Common myeloid progenitor, CD34-positive (primary cell): ENCODE data around the gene TGM3. TPM values are rescaled to one million over a fixed set of nuclear protein-coding genes. Genes with fewer than 3 reads are reported as not detected.
A peak's percentile ranks its signal among the peaks of the same experiment; 100 is the strongest.

ENCODE experiments used
- CTCF ChIA-PET: fragments of 350-600 bp; sonication (Branson Sonifier 250); formaldehyde crosslinking; loops from one replicate; lab custom pipeline; 2021; ENCODE audit warnings: antibody characterized with exemption; lab: Charles Lee
- POLR2A ChIA-PET: fragments of 350-600 bp; sonication (Branson Sonifier 250); formaldehyde crosslinking; loops from one replicate; lab custom pipeline; 2021; ENCODE audit warnings: antibody characterized with exemption; lab: Charles Lee
- DNase-seq, 3 donors: peaks; one replicate each; pipeline versions ENCODE4 v3.0.0 to v3.0.0-alpha.2; 2013
- H3K27ac ChIP-seq, 2 experiments: 1 replicate in 1 of 2; 2 replicates in 1 of 2; pipeline ENCODE4 v1.7.0; 2013; ENCODE audit warnings: inconsistent platforms in 2 of 2, low read length in 2 of 2, mild to moderate bottlenecking in 2 of 2, low read depth in 1 of 2, moderate library complexity in 1 of 2; ENCODE audit not compliant: severe bottlenecking in 2 of 2, insufficient read depth in 1 of 2, poor library complexity in 1 of 2
- H3K27me3 ChIP-seq, 5 experiments: replicated peaks in 2 of 5; 1 replicate in 3 of 5; 2 replicates in 2 of 5; pipeline versions ENCODE4 v1.6.1 to v1.7.0; 2013; ENCODE audit warnings: low read length in 4 of 5, mild to moderate bottlenecking in 2 of 5, moderate library complexity in 2 of 5, inconsistent platforms in 1 of 5; ENCODE audit not compliant: insufficient read depth in 5 of 5, control insufficient read depth in 4 of 5
- H3K36me3 ChIP-seq, 4 experiments: 1 replicate in 2 of 4; 2 replicates in 2 of 4; pipeline versions ENCODE4 v1.6.1 to v1.7.0; 2013; ENCODE audit warnings: low read length in 3 of 4, control low read depth in 1 of 4, mild to moderate bottlenecking in 1 of 4; ENCODE audit not compliant: control insufficient read depth in 4 of 4, insufficient read depth in 4 of 4
- H3K4me1 ChIP-seq, 4 experiments: 1 replicate in 3 of 4; 2 replicates in 1 of 4; pipeline versions ENCODE4 v1.6.1 to v1.7.1; 2013; ENCODE audit warnings: low read length in 3 of 4, mild to moderate bottlenecking in 3 of 4, control low read depth in 1 of 4, inconsistent platforms in 1 of 4, moderate library complexity in 1 of 4; ENCODE audit not compliant: control insufficient read depth in 4 of 4, insufficient read depth in 4 of 4; ENCODE audit errors: control extremely low read depth in 1 of 4
- H3K4me3 ChIP-seq, 7 experiments: 1 replicate in 4 of 7; 2 replicates in 3 of 7; pipeline versions ENCODE4 v1.5.1 to v1.7.0; 2013; ENCODE audit warnings: mild to moderate bottlenecking in 7 of 7, low read length in 6 of 7, moderate library complexity in 6 of 7, inconsistent platforms in 2 of 7, low read depth in 2 of 7, control low read depth in 1 of 7; ENCODE audit not compliant: insufficient read depth in 4 of 7, control insufficient read depth in 1 of 7; ENCODE audit errors: extremely low read depth in 1 of 7
- H3K9me3 ChIP-seq, 5 experiments: 1 replicate in 4 of 5; 2 replicates in 1 of 5; pipeline versions ENCODE4 v1.6.1 to v1.7.1; 2013; ENCODE audit warnings: low read length in 4 of 5, mild to moderate bottlenecking in 2 of 5, inconsistent platforms in 1 of 5, low read depth in 1 of 5, moderate library complexity in 1 of 5; ENCODE audit not compliant: control insufficient read depth in 4 of 5, insufficient read depth in 2 of 5; ENCODE audit errors: control extremely low read depth in 1 of 5
- WGBS: methylation state at CpG from one replicate; pipeline ENCODE4 v1.1.5; 2013; ENCODE audit not compliant: insufficient coverage; 5-methylcytosine and 5-hydroxymethylcytosine counted together
- polyA plus RNA-seq: library from polyadenylated mRNA; unstranded; fragments of 120-200 nt; gene quantifications from one replicate; pipeline ENCODE4 v1.2.1, GENCODE V29; 2013

TGM3 gene
- not detected for polyA plus RNA-seq

- no peaks in the 10 kb centered on the region for H3K36me3 ChIP-seq
- ChIA-PET POLR2A (no interaction called here), CTCF (interaction anchor here (2.3 kb wide), 1 partner anchor 9 kb away, joined by 7 read pairs; no protein-coding TSS in a partner anchor)
- 90% methylated on average over 11 of the region's 13 CpGs for WGBS
- H3K27ac ChIP-seq, result no peak within 1 kb of the TSS
- no peak within 1 kb of the TSS for H3K4me3 ChIP-seq
- H3K4me1 ChIP-seq, result peaks cover 0 to 16% (median 1%) of the 10 kb centered on the region in 4 experiments
- H3K9me3 ChIP-seq, result no peaks in the 10 kb centered on the region
- DNase-seq, result no peak
- H3K27me3 ChIP-seq, result no peaks in the 10 kb centered on the region
Observed at GRCh38 chr20:2295886-2296515, at the start of gene TGM3. TSS of gene TGM3 (plus strand) at chr20:2296001. CDS start at chr20:2296064, 63 bp downstream.

GRCh38 chr20:2246069-2246491 is 49.7 kb upstream of the TGM3 start:
- CTCF ChIA-PET, result interaction anchor here (1.2 kb wide), 1 partner anchor 11 kb away, joined by 3 read pairs; no protein-coding TSS in a partner anchor
- POLR2A ChIA-PET, result no interaction called here

GRCh38 chr20:2248837-2249236 is 47.0 kb upstream of the TGM3 start:
- no peaks in the 10 kb centered on the region for H3K9me3 ChIP-seq
- CTCF ChIA-PET, result interaction anchor here (1.1 kb wide), 1 partner anchor 40 kb away, joined by 4 read pairs; no protein-coding TSS in a partner anchor
- 71% methylated on average over 4 of the region's 5 CpGs for WGBS
- no peak overlapping the region for H3K27ac ChIP-seq
- no peaks in the 10 kb centered on the region for H3K36me3 ChIP-seq
- peaks cover 0 to 52% (median 18%) of the 10 kb centered on the region in 5 experiments for H3K27me3 ChIP-seq
- DNase-seq, result no peak
- POLR2A ChIA-PET, result no interaction called here
- H3K4me3 ChIP-seq, result no peak overlapping the region
- H3K4me1 ChIP-seq, result peaks cover 0 to 17% (median under 1%) of the 10 kb centered on the region in 4 experiments

More at GRCh38 chr20:2246069-2246491, 49.7 kb upstream of the TGM3 start:
- Histone ChIP-seq H3K27ac (no peak overlapping the region), H3K27me3 (peaks cover 0 to 45% (median 18%) of the 10 kb centered on the region in 5 experiments), H3K36me3 (no peaks in the 10 kb centered on the region), H3K4me1 (peaks cover 0 to 6% (median 0%) of the 10 kb centered on the region in 4 experiments), H3K4me3 (no peak overlapping the region), H3K9me3 (no peaks in the 10 kb centered on the region)
- DNase-seq, result no peak
- 85% methylated on average over 3 of the region's 3 CpGs for WGBS

GRCh38 chr20:2249935-2250334 is 45.9 kb upstream of the TGM3 start:
- no peak overlapping the region for H3K27ac ChIP-seq
- POLR2A ChIA-PET, result no interaction called here
- 88% methylated on average over 2 of the region's 3 CpGs for WGBS
- no peak for DNase-seq
- peaks cover 0 to 13% (median under 1%) of the 10 kb centered on the region in 4 experiments for H3K4me1 ChIP-seq
- H3K4me3 ChIP-seq, result no peak overlapping the region
- CTCF ChIA-PET, result interaction anchor here (0.8 to 1.1 kb wide), 2 partner anchors 41 to 42 kb away, joined by 3 to 4 read pairs; no protein-coding TSS in a partner anchor
- no peaks in the 10 kb centered on the region for H3K36me3 ChIP-seq
- no peaks in the 10 kb centered on the region for H3K9me3 ChIP-seq
- H3K27me3 ChIP-seq, result peaks cover 0 to 48% (median 18%) of the 10 kb centered on the region in 5 experiments

GRCh38 chr20:2252419-2252997 is 43.3 kb upstream of the TGM3 start:
- Histone ChIP-seq H3K36me3 (no peaks in the 10 kb centered on the region), H3K27me3 (peaks cover 0 to 46% (median 10%) of the 10 kb centered on the region in 5 experiments), H3K27ac (no peak overlapping the region), H3K4me3 (no peak overlapping the region), H3K9me3 (no peaks in the 10 kb centered on the region), H3K4me1 (peaks cover 0 to 19% (median 3%) of the 10 kb centered on the region in 4 experiments)
- ChIA-PET POLR2A (no interaction called here), CTCF (no interaction called here)
- WGBS, result 0% methylated on average over 1 of the region's 6 CpGs
- DNase-seq, result peak in 2 of 3 donors; percentile 16 to 24

GRCh38 chr20:2253256-2253655 is 42.5 kb upstream of the TGM3 start:
- peaks cover 0 to 43% (median 6%) of the 10 kb centered on the region in 5 experiments for H3K27me3 ChIP-seq
- no peaks in the 10 kb centered on the region for H3K36me3 ChIP-seq
- ChIA-PET CTCF (no interaction called here), POLR2A (no interaction called here)
- H3K9me3 ChIP-seq, result no peaks in the 10 kb centered on the region
- peaks cover 0 to 19% (median 3%) of the 10 kb centered on the region in 4 experiments for H3K4me1 ChIP-seq
- DNase-seq, result no peak
- no peak overlapping the region for H3K27ac ChIP-seq
- 97% methylated on average over 9 of the region's 10 CpGs for WGBS
- no peak overlapping the region for H3K4me3 ChIP-seq

GRCh38 chr20:2254333-2254732 is 41.5 kb upstream of the TGM3 start:
- no peaks in the 10 kb centered on the region for H3K9me3 ChIP-seq

More at GRCh38 chr20:2254333-2254732, 41.5 kb upstream of the TGM3 start:
- DNase-seq, result peak in 1 of 3 donors; percentile 17
- POLR2A ChIA-PET, result no interaction called here
- H3K27me3 ChIP-seq, result peaks cover 0 to 47% (median 6%) of the 10 kb centered on the region in 5 experiments
- H3K4me1 ChIP-seq, result peaks cover 0 to 19% (median 3%) of the 10 kb centered on the region in 4 experiments
- no peak overlapping the region for H3K4me3 ChIP-seq
- WGBS, result no CpG with 5 or more reads among the region's 1 CpG
- no peaks in the 10 kb centered on the region for H3K36me3 ChIP-seq
- no peak overlapping the region for H3K27ac ChIP-seq
- CTCF ChIA-PET, result no interaction called here
